ENCODE measurements around the gene MIB2.

DNA sequence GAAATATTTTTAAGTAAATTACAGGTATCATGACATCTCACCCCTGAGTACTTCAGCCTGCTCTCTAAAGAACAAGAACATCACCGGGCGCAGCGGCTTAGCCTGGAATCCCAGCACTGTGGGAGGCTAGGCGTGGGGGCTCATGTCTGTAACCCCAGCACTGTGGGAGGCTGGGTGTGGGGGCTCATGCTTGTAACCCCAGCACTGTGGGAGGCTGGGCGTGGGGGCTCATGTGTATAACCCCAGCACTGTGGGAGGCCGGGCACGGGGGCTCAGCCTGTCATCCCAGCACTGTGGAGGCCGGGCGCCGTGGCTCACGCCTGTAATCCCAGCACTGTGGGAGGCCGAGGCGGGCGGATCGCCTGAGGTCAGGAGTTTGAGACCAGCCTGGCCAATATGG is 51.2 kb downstream of the MIB2 start:
- TF ChIP-seq, protein P1, sequence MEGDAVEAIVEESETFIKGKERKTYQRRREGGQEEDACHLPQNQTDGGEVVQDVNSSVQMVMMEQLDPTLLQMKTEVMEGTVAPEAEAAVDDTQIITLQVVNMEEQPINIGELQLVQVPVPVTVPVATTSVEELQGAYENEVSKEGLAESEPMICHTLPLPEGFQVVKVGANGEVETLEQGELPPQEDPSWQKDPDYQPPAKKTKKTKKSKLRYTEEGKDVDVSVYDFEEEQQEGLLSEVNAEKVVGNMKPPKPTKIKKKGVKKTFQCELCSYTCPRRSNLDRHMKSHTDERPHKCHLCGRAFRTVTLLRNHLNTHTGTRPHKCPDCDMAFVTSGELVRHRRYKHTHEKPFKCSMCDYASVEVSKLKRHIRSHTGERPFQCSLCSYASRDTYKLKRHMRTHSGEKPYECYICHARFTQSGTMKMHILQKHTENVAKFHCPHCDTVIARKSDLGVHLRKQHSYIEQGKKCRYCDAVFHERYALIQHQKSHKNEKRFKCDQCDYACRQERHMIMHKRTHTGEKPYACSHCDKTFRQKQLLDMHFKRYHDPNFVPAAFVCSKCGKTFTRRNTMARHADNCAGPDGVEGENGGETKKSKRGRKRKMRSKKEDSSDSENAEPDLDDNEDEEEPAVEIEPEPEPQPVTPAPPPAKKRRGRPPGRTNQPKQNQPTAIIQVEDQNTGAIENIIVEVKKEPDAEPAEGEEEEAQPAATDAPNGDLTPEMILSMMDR (IDR thresholded peaks at IDR 0.05): no peak
- no peak for TF ChIP-seq POLR2A (IDR thresholded peaks at IDR 0.05)

All from vagina (tissue), 2 donors.